Fibroblast of lung (primary cell): Measurements from ENCODE around the gene LONP1.

ENCODE experiments used
- EZH2 ChIP-seq: IDR thresholded peaks from 2 replicates; pipeline ENCODE4 v1.5.1; 2012; ENCODE audit warnings: low read length, control low read depth, mild to moderate bottlenecking; ENCODE audit errors: missing control alignments
- TF ChIP-seq, protein P1 (sequence below), 2 donors: IDR thresholded peaks in 1 of 2; conservative IDR thresholded peaks in 1 of 2; 1 replicate in 1 of 2; 2 replicates in 1 of 2; pipeline ENCODE4 v1.5.1; 2011 to 2012; ENCODE audit warnings: low read length in 2 of 2, control low read depth in 1 of 2, inconsistent platforms in 1 of 2, low read depth in 1 of 2, mild to moderate bottlenecking in 1 of 2

DNA sequence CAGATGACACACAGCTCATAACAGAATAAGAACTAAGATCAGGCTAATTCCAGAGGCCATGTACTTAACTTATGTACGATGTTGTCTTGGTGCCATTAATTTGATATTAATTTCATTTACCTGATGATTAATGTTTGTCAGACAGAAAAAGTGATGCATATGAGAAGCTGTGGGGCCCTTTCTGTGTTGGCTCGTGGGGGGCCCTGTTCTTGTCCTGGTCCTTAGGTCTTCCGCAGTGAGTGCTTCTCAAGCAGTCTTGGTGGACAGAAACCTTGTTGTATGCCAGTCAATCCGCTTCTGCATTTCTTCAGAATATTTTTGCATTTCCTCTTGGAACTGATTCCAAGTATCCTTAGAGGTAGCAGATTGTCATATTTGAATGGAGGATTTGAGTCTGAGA, 76.9 kb downstream of the LONP1 start:
- TF ChIP-seq, protein P1, sequence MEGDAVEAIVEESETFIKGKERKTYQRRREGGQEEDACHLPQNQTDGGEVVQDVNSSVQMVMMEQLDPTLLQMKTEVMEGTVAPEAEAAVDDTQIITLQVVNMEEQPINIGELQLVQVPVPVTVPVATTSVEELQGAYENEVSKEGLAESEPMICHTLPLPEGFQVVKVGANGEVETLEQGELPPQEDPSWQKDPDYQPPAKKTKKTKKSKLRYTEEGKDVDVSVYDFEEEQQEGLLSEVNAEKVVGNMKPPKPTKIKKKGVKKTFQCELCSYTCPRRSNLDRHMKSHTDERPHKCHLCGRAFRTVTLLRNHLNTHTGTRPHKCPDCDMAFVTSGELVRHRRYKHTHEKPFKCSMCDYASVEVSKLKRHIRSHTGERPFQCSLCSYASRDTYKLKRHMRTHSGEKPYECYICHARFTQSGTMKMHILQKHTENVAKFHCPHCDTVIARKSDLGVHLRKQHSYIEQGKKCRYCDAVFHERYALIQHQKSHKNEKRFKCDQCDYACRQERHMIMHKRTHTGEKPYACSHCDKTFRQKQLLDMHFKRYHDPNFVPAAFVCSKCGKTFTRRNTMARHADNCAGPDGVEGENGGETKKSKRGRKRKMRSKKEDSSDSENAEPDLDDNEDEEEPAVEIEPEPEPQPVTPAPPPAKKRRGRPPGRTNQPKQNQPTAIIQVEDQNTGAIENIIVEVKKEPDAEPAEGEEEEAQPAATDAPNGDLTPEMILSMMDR (conservative IDR thresholded peaks at IDR 0.05 in 1 of 2, IDR thresholded peaks at IDR 0.05 in 1 of 2; ENCODE audit: low read depth in 1 of 2, low read length in 2 of 2): no peak
- TF ChIP-seq EZH2: no peak
